SK-N-SH treated with all-trans-retinoic acid at 6 μM for 48 hours (cell line): ENCODE data around the gene CTSC.

ENCODE experiments used
- ATAC-seq: fragments of 200-7000 bp; cut with Tn5 transposase; 3 replicates; pipeline ENCODE4 v1.9.1; 2020; ENCODE audit warnings: mild to moderate bottlenecking, moderate library complexity
- ARNTL ChIP-seq: fragments of 450-650 bp; formaldehyde crosslinking; IDR thresholded peaks from 2 replicates; pipeline ENCODE4 v1.5.0; 2020; ENCODE audit warnings: low read depth, mild to moderate bottlenecking, moderate library complexity, borderline replicate concordance
- BACH2 ChIP-seq: fragments of 250-450 bp; sonication (Bioruptor Pico); IDR thresholded peaks from 2 replicates; pipeline ENCODE4 v1.9.0; 2021; ENCODE audit warnings: mild to moderate bottlenecking, borderline replicate concordance
- ESRRG ChIP-seq: fragments of 250-450 bp; sonication (Bioruptor Pico); IDR thresholded peaks from 2 replicates; pipeline ENCODE4 v1.6.1; 2021; ENCODE audit warnings: mild to moderate bottlenecking
- GLIS3 ChIP-seq: fragments of 250-450 bp; sonication (Bioruptor Pico); IDR thresholded peaks from 2 replicates; pipeline ENCODE4 v1.5.0; 2020; ENCODE audit warnings: mild to moderate bottlenecking, moderate library complexity
- ISL1 ChIP-seq: fragments of 250-450 bp; sonication (Bioruptor Pico); IDR thresholded peaks from 2 replicates; pipeline ENCODE4 v2.1.2; 2022; ENCODE audit warnings: mild to moderate bottlenecking, moderate library complexity
- OSR1 ChIP-seq: fragments of 250-450 bp; sonication (Bioruptor Pico); IDR thresholded peaks from 2 replicates; pipeline ENCODE4 v1.8.0; 2022; ENCODE audit warnings: moderate library complexity, mild to moderate bottlenecking, inconsistent platforms
- PPARA ChIP-seq: fragments of 250-450 bp; sonication (Bioruptor Pico); IDR thresholded peaks from 2 replicates; pipeline ENCODE4 v1.5.0; 2020; ENCODE audit warnings: mild to moderate bottlenecking, borderline replicate concordance
- RARB ChIP-seq: fragments of 250-450 bp; sonication (Bioruptor Pico); IDR thresholded peaks from 2 replicates; pipeline ENCODE4 v1.8.0; 2021; ENCODE audit warnings: mild to moderate bottlenecking, moderate library complexity
- TOX ChIP-seq: fragments of 250-450 bp; sonication (Bioruptor Pico); IDR thresholded peaks from 2 replicates; pipeline ENCODE4 v1.8.0; 2021; ENCODE audit warnings: mild to moderate bottlenecking, moderate library complexity, borderline replicate concordance
- ZFP3 ChIP-seq: fragments of 250-450 bp; sonication (Bioruptor Pico); IDR thresholded peaks from 2 replicates; pipeline ENCODE4 v1.5.0; 2020; ENCODE audit warnings: mild to moderate bottlenecking, moderate library complexity
- ZNF565 ChIP-seq: fragments of 450-650 bp; formaldehyde crosslinking; conservative IDR thresholded peaks from 2 replicates; pipeline ENCODE4 v1.5.0; 2020; ENCODE audit warnings: low read depth, mild to moderate bottlenecking, moderate library complexity
- ZNF70 ChIP-seq: fragments of 450-650 bp; formaldehyde crosslinking; IDR thresholded peaks from 2 replicates; pipeline ENCODE4 v1.5.0; 2020; ENCODE audit warnings: mild to moderate bottlenecking, moderate library complexity
- ZNF8 ChIP-seq: fragments of 450-650 bp; formaldehyde crosslinking; IDR thresholded peaks from 2 replicates; pipeline ENCODE4 v1.5.0; 2020; ENCODE audit warnings: mild to moderate bottlenecking, moderate library complexity
- TF ChIP-seq, protein P1 (sequence below): fragments of 250-450 bp; sonication (Bioruptor Pico); IDR thresholded peaks from 2 replicates; pipeline ENCODE4 v1.5.0; 2020; ENCODE audit warnings: mild to moderate bottlenecking, moderate library complexity
- TF ChIP-seq, protein P2 (sequence below): fragments of 250-450 bp; sonication (Bioruptor Pico); IDR thresholded peaks from 2 replicates; pipeline ENCODE4 v1.8.0; 2021; ENCODE audit warnings: low read depth, mild to moderate bottlenecking, moderate library complexity, borderline replicate concordance
- TF ChIP-seq, protein P3 (sequence below): fragments of 250-450 bp; sonication (Bioruptor Pico); IDR thresholded peaks from 2 replicates; pipeline ENCODE4 v1.5.1; 2021; ENCODE audit warnings: mild to moderate bottlenecking, moderate library complexity
- TF ChIP-seq, protein P4 (sequence below): fragments of 250-450 bp; sonication (Bioruptor Pico); IDR thresholded peaks from 2 replicates; pipeline ENCODE4 v1.8.0; 2020; ENCODE audit warnings: mild to moderate bottlenecking, moderate library complexity, borderline replicate concordance

The CTSC gene

DNA sequence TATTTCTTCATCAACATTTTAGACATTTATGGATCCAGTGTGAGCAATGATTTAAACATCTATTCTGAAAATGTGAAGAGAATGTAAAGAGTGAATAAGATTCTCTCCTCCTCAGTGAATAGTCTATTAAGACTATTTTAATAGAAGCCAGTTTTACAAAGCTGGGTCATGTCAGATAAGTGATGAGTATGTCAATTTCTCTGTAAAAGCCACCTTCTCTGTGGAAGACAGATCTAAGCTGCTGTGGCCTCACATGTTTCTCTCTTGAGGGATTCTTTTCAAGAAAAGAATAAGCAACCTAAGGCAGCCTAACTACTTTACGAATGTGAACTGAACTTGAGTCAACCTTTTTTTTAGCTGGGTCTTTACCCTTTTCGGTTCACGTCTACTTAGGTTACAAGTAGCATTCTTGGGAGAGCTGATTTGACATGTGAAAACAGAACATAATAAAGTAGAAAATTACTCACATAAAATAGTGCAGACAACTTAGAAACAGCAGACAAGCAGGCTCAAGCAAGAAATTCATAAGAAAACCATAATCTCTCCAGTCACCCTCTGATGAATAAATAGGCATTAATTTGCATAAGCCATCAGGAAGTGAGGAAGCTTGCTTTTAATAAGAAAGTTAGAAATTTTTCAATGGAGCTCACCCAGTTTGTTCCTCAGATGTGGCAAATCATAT, 9.9 kb downstream of the CTSC start (continued):
- TF ChIP-seq, protein P1, sequence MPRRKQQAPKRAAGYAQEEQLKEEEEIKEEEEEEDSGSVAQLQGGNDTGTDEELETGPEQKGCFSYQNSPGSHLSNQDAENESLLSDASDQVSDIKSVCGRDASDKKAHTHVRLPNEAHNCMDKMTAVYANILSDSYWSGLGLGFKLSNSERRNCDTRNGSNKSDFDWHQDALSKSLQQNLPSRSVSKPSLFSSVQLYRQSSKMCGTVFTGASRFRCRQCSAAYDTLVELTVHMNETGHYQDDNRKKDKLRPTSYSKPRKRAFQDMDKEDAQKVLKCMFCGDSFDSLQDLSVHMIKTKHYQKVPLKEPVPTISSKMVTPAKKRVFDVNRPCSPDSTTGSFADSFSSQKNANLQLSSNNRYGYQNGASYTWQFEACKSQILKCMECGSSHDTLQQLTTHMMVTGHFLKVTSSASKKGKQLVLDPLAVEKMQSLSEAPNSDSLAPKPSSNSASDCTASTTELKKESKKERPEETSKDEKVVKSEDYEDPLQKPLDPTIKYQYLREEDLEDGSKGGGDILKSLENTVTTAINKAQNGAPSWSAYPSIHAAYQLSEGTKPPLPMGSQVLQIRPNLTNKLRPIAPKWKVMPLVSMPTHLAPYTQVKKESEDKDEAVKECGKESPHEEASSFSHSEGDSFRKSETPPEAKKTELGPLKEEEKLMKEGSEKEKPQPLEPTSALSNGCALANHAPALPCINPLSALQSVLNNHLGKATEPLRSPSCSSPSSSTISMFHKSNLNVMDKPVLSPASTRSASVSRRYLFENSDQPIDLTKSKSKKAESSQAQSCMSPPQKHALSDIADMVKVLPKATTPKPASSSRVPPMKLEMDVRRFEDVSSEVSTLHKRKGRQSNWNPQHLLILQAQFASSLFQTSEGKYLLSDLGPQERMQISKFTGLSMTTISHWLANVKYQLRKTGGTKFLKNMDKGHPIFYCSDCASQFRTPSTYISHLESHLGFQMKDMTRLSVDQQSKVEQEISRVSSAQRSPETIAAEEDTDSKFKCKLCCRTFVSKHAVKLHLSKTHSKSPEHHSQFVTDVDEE (CRISPR knock-in tag) = no peak
- TF ChIP-seq ESRRG (CRISPR knock-in tag) (no peak), ZNF8 (CRISPR knock-in tag) (no peak)
- TF ChIP-seq, protein P2, sequence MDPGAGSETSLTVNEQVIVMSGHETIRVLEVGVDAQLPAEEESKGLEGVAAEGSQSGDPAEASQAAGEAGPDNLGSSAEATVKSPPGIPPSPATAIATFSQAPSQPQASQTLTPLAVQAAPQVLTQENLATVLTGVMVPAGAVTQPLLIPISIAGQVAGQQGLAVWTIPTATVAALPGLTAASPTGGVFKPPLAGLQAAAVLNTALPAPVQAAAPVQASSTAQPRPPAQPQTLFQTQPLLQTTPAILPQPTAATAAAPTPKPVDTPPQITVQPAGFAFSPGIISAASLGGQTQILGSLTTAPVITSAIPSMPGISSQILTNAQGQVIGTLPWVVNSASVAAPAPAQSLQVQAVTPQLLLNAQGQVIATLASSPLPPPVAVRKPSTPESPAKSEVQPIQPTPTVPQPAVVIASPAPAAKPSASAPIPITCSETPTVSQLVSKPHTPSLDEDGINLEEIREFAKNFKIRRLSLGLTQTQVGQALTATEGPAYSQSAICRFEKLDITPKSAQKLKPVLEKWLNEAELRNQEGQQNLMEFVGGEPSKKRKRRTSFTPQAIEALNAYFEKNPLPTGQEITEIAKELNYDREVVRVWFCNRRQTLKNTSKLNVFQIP (CRISPR knock-in tag) = no peak

DNA sequence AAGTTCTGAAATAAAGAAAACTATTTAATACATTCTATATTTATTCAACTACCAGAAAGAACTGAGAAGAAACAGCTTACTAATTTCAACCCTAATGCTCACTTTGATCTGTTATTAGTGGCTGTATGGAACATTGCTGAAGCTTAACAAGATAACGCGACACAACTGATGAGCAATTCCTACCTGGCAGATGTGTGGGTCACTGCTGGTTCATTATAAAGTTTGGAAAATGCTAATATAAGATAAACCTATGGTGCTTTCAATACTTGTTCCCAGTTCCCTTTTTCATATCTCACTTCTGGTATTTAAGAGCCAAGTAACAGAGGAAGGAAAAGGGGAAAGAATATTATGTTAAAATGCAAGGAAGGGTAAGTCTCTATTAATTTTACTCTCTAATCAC, 10.5 kb downstream of the CTSC start:
- TF ChIP-seq TOX = no peak
- TF ChIP-seq RARB (CRISPR knock-in tag) = no peak
- TF ChIP-seq ISL1 = no peak
- no peak for TF ChIP-seq ZFP3 (CRISPR knock-in tag)
- TF ChIP-seq ZNF565 (CRISPR knock-in tag) = no peak
- TF ChIP-seq OSR1 (CRISPR knock-in tag) = no peak
- TF ChIP-seq, protein P1 (CRISPR knock-in tag) = no peak
- TF ChIP-seq PPARA (CRISPR knock-in tag) = no peak
- TF ChIP-seq, protein P3, sequence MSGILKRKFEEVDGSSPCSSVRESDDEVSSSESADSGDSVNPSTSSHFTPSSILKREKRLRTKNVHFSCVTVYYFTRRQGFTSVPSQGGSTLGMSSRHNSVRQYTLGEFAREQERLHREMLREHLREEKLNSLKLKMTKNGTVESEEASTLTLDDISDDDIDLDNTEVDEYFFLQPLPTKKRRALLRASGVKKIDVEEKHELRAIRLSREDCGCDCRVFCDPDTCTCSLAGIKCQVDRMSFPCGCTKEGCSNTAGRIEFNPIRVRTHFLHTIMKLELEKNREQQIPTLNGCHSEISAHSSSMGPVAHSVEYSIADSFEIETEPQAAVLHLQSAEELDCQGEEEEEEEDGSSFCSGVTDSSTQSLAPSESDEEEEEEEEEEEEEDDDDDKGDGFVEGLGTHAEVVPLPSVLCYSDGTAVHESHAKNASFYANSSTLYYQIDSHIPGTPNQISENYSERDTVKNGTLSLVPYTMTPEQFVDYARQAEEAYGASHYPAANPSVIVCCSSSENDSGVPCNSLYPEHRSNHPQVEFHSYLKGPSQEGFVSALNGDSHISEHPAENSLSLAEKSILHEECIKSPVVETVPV (CRISPR knock-in tag) = no peak
- TF ChIP-seq, protein P2 (CRISPR knock-in tag) = no peak
- TF ChIP-seq, protein P4, sequence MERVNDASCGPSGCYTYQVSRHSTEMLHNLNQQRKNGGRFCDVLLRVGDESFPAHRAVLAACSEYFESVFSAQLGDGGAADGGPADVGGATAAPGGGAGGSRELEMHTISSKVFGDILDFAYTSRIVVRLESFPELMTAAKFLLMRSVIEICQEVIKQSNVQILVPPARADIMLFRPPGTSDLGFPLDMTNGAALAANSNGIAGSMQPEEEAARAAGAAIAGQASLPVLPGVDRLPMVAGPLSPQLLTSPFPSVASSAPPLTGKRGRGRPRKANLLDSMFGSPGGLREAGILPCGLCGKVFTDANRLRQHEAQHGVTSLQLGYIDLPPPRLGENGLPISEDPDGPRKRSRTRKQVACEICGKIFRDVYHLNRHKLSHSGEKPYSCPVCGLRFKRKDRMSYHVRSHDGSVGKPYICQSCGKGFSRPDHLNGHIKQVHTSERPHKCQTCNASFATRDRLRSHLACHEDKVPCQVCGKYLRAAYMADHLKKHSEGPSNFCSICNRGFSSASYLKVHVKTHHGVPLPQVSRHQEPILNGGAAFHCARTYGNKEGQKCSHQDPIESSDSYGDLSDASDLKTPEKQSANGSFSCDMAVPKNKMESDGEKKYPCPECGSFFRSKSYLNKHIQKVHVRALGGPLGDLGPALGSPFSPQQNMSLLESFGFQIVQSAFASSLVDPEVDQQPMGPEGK (CRISPR knock-in tag) = no peak
- TF ChIP-seq ARNTL (CRISPR knock-in tag) = no peak
- no peak for TF ChIP-seq BACH2 (CRISPR knock-in tag)
- TF ChIP-seq GLIS3 (CRISPR knock-in tag) = no peak
- TF ChIP-seq ZNF70 (CRISPR knock-in tag) = no peak
- no peak for ATAC-seq
